T-helper 2 cell (primary cell): ENCODE data around the gene FSIP2.
"Not testable (repeated sequence)": the region's sequence is repeated elsewhere in the genome, so short reads cannot be mapped to it uniquely, and the experiment has no call there.

ENCODE experiments used
- DNase-seq, 5 experiments: peaks; one replicate each; pipeline versions ENCODE4 v3.0.0 to v3.0.0-alpha.2; 2012 to 2022

The FSIP2 gene

DNA sequence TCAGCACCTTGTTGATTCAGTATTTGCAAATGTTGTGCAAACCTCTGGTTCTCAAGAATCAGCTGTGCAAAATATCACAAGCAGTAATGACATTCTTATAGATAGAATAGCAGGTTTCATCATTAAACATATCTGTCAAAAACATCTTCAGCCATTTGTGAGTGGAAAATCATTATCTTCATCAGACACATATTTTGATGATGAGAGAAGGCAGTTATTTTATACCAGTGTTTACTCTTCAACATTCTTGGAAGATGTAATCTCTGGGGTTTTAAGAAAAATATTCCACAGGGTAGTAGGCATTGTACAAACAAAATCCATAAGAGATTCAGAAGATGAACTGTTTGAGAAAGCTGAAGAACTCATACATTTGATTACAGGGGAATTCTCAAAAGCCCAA, 64.3 kb downstream of the FSIP2 start:
- no peak for DNase-seq

GRCh38 chr2:185806783-185807182, 68.2 kb downstream of the FSIP2 start:
- DNase-seq, result no peak

DNA sequence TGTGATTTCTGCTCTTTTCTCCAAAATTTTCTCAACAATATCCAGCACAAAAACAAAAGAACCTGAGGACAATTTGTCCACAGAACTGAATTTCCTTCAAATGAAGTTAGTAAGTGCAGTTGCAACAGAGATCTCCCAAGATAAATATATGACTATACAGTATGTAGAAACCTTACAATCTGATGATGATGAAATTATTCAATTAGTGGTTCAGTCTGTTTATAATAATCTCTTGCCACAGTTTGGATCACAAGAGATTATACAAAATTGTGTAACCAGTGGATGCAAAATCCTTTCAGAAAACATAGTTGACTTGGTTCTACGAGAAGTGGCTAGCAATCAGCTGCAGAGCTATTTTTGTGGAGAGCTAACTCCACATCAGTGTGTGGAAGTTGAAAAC, 68.7 kb downstream of the FSIP2 start:
- DNase-seq, result no peak

DNA sequence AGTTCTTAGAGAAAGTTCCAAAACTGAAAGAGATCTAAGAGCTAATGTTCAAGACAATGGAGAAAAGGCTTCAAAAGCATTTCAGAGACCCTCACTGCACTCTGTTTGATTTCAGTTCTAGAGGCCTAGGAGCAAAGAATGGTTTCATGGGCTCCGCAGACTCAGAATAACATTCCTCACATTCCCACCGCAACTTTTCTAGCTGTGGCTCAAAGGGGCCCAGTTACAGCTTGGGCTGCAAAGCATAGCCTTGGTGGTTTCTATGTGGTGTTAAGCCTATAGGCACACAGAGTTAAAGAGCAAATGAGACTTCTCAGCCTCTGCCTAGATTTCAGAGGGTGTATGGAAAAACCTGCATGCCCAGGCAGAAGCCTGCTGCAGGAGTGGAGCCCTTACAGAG, 73.0 kb downstream of the FSIP2 start:
- no peak for DNase-seq

GRCh38 chr2:185813707-185814106, 75.1 kb downstream of the FSIP2 start:
- DNase-seq, result no peak

DNA sequence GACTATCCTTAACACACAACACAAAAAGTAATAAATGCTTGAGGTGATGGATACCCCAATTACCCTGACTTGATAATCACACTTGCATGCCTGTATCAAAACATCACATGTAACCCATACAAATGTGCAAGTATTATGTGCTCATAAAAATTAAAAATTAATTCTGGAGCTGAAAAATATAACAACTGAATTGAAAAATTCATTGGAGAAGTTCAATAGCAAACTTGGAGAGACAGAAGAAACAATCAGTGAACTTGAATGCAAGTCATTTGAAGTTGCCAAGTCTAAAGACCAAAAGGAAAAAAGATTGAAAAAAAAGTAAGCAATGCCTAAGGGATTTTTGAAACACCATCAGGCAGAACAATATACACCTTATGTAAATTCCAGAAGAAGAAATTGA, 79.4 kb downstream of the FSIP2 start:
- no peak for DNase-seq

- DNase-seq, result no peak
Observed at GRCh38 chr2:185821467-185821866, 82.9 kb downstream of the FSIP2 start.

- DNase-seq, result no peak
Observed at GRCh38 chr2:185823773-185824172, 85.2 kb downstream of the FSIP2 start.

DNA sequence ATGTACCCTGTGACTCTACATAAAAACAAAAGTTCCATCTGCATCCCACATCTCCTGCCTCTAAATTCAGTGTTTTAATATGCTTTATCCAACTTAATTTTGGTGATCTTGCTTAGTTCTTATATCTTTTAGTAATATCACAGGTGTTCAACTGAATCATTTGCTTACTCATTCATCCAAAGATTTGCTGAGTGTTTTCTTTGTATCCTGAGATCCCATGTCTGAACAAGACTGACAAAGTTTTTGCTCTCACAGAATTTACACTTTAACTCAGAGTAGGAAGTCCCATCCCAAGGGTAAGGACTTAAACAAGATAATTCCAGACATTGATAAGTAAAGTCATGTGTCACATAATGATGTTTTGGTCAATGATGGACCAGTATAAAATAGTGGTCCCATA, 87.0 kb downstream of the FSIP2 start:
- no peak for DNase-seq

DNA sequence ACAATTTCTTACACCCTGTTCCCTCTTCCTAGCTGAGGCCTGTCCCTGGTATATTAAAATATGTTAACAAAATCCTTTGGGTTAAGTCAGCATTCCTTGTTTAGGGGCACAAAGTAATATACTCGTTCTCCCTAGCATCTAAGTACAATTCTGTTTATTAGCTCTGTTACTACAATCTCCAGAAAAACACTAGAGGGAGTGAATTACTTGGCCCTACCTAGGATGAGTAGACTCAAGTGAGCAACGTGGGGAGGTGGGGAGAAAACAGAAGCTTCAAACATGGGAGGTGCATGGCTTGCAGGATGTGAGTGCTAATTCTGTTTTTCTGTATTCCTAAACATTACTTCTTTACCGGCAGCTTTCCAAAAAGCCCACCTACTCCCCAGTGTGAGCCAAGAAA, 89.7 kb downstream of the FSIP2 start:
- no peak for DNase-seq

DNA sequence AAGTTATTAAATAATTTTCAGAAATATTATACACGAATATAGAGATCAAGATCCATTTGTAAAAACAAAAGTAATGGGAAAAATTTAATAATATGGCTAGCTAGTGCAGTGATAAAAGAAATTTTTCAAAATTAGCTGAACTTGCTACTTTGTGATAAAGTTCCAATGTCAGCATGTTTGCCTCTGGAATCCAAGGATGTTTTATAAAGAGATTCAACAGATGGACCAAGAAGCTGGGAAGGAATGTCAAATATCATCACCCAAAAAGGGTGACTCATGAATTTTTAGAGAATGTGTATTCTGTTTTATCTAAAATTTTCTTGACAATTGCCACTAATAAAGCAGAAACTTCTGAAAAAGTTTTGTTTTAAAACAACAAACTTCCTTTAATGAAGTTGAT, 95.3 kb downstream of the FSIP2 start:
- DNase-seq, result no peak

- no peak for DNase-seq
Observed at GRCh38 chr2:185835974-185836373, 97.4 kb downstream of the FSIP2 start.

DNA sequence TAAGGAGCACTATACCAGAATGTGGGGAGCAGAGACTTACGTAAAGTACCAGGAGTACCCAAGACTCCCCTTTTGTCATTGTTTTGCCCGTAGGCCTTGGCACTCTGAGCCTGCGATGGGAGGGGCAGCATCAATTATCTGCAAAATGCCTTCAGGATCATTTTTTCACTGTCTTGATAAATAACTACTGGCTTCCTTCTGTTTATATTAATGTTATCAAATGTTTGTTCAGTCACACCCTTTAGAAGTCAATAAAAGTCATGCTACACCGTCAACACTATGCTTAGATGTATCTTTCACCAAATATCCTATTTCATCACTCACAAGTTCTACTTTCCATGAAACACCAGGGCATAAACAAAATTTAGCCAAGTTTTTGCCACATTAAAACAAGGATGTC, 116.3 kb downstream of the FSIP2 start:
- no peak for DNase-seq

GRCh38 chr2:185857691-185858090, 119.1 kb downstream of the FSIP2 start:
- DNase-seq, result no peak

- no peak for DNase-seq
Observed at GRCh38 chr2:185859506-185859905, 120.9 kb downstream of the FSIP2 start.

DNA sequence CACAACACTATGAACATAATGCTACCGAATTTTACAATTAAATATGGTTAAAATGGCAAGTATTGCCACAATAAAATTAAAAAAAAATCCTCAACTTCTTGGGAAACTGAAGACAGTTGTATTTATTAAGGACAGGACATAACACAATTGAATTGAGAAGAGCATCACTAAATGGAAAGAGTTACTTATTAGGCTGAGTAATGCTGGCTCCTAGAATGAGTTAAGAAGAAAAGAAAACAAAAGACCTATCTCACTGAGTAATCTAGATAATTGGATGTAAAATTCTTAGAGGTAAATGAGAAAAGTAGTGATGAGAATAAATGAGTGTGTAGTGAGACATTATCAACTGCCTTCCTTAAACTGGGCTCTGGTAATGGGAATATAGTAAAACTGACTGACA, 121.7 kb downstream of the FSIP2 start:
- no peak for DNase-seq

DNA sequence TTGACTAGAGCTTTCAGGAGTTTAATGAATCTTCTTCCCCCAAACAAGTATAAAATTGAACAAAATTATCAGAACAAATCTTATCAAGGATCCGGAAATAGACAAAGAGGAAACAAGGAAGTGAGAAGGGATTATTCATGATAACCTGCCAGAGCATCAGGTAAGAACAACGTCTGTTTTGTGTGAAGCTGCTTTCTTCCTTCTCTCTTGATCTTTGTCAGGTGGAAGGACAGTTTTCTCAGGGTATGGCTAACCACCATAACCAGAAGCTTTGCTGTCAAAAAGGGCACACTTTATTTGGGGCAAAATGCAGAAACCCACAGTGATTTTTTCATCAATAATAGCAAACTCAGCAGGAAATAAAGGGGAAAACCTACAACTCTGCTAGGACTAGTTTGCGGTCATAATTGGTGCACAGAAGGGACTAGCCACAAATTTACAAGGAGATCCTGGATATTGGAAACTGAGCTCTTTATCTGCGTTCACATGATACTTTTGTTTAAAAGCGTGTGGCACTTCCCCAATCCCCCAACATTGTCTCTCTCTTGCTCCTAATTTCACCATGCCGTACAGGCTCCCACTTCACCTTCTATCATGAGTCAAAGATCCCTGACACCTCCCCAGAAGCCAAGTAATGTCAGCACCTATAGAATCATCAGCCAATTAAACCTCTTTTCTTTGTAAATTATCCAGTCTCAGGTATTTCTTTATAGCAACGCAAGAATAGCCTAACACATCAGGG, 124.2 kb downstream of the FSIP2 start:
- DNase-seq, result no peak

DNA sequence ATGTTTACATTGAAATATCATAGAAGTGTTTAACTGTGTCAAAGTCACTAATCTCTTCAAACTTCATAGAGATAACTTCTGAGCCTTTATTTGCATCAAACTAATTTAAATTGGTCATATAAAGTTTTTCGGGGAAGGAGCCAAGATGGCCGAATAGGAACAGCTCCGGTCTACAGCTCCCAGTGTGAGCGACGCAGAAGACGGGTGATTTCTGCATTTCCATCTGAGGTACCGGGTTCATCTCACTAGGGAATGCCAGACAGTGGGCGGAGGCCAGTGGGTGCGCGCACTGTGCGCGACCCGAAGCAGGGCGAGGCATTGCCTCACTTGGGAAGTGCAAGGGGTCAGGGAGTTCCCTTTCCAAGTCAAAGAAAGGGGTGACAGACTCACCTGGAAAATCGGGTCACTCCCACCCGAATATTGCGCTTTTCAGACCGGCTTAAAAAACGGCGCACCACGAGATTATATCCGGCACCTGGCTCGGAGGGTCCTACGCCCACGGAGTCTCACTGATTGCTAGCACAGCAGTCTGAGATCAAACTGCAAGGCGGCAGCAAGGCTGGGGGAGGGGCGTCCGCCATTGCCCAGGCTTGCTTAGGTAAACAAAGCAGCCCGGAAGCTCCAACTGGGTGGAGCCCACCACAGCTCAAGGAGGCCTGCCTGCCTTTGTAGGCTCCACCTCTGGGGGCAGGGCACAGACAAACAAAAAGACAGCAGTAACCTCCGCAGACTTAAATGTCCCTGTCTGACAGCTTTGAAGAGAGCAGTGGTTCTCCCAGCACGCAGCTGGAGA, 126.1 kb downstream of the FSIP2 start:
- DNase-seq, result not testable (repeated sequence)

GRCh38 chr2:185875136-185875931, 136.7 kb downstream of the FSIP2 start:
- DNase-seq, result no peak

- no peak for DNase-seq
Observed at GRCh38 chr2:185876234-185876633, 137.6 kb downstream of the FSIP2 start.

- no peak for DNase-seq
Observed at GRCh38 chr2:185880396-185880795, 141.8 kb downstream of the FSIP2 start.
